ENCODE results near the gene SLC30A2.

SLC30A2 gene

DNA sequence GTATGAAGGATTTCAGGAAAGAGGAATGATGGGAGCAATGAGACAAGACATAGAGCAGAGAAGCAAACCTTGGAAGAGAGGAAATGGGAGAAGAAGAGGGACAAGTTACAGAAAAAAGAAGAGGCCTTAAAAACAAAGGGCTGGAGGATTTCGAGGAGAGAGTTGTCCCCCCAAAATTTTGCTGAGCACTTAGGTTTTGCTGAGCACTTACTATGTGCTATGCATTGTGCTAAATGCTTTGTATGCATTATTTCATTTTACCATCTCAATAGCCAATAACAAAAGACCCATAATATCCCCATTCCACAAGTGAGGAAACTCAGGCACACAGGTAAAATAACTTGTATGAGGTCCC is 24.0 kb upstream of the SLC30A2 start:
- no peak for DNase-seq (ENCODE audit: low spot score)

GRCh38 chr1:26067432-26067911 is 21.6 kb upstream of the SLC30A2 start, which contains the start of gene TRIM63:
TRIM63 (minus strand) TSS chr1:26067630; CDS start chr1:26067494, 136 bp downstream.
- DNase-seq (ENCODE audit: low spot score): no peak

DNA sequence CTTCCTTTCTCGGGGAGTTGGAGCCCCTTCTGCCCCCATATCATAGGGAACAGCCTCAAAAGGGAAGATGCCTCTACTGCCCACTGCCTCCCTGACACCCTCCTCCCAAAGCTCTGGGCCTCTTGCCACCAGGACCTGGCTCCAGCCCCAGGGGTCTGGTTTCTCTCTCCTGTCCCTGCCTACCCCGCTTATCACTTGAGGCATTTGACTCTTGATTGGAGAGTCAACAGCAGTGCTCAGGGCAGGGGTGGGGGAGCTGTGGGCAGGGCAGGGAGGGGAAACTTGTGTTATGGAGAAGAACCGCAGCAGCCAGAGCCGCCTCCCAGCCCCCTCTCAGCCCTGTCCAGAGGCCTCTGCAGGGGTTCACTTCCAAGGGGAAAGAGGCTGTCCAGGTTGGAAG is 20.9 kb upstream of the SLC30A2 start:
- DNase-seq (ENCODE audit: low spot score): peak; percentile 47

DNA sequence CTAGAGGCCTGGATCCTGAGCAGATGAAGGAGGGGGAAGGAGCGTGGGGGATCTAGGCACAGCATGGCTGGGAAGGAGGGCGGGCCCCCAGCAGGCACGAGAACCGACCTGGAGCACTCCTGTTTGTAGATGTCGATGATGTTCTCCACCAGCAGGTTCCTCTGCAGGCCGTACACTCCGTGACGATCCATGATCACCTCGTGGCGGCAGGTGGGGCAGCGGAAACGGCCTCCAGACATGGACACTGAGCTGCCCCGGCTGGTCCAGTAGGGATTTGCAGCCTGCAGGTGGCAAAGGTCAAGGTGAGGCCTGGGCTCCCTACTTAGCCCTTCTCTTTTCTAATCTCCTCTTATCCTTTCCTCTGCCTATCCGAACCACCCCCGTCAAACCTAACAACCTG is 20.2 kb upstream of the SLC30A2 start:
- DNase-seq (ENCODE audit: low spot score): no peak

DNA sequence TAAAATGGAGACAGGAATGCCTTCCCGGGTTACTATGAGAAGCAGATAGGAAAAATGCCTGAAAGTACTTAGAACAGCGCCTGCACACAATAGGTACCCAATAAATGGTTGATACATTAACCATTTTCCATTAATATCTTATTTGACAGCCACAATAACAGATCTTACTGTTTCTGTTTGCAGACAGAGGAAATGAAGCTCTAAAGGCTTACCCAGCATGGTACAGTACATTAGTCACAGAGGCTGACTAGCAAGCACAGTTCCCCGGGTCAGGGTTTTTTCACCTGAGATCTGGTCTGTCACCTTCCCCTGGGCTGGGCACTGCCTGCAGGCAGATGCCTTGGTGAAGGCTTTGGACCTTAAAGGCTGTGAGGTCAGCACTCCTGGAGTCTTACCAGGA is 18.6 kb upstream of the SLC30A2 start:
- DNase-seq (ENCODE audit: low spot score): no peak

- DNase-seq (ENCODE audit: low spot score): no peak
Observed at GRCh38 chr1:26060832-26061574, 15.1 kb upstream of the SLC30A2 start.

DNA sequence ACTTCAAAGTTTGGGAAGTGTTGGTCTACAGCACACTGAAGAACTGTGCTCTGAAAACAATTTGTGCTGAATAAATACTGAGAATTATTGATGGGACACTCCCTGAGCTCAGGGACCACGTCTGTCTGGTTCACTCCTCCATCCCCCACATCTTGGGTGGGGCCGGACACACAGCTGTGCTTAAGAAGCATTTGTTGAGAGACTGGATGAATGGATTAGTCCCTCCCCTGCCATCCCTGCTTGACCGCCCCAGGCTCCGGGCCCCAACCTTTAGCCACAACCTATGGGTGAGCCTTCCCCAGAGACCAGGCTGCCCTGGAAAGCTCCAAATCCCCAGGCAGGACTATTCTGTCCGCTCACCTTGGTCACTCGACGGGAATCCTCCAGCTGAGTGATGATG is 14.0 kb upstream of the SLC30A2 start:
- no peak for DNase-seq (ENCODE audit: low spot score)

GRCh38 chr1:26058052-26058595 is 12.2 kb upstream of the SLC30A2 start:
- no peak for DNase-seq (ENCODE audit: low spot score)

GRCh38 chr1:26057189-26057588 is 11.3 kb upstream of the SLC30A2 start:
- DNase-seq (ENCODE audit: low spot score): no peak

GRCh38 chr1:26055041-26055440 is 9.1 kb upstream of the SLC30A2 start:
- DNase-seq (ENCODE audit: low spot score): no peak

DNA sequence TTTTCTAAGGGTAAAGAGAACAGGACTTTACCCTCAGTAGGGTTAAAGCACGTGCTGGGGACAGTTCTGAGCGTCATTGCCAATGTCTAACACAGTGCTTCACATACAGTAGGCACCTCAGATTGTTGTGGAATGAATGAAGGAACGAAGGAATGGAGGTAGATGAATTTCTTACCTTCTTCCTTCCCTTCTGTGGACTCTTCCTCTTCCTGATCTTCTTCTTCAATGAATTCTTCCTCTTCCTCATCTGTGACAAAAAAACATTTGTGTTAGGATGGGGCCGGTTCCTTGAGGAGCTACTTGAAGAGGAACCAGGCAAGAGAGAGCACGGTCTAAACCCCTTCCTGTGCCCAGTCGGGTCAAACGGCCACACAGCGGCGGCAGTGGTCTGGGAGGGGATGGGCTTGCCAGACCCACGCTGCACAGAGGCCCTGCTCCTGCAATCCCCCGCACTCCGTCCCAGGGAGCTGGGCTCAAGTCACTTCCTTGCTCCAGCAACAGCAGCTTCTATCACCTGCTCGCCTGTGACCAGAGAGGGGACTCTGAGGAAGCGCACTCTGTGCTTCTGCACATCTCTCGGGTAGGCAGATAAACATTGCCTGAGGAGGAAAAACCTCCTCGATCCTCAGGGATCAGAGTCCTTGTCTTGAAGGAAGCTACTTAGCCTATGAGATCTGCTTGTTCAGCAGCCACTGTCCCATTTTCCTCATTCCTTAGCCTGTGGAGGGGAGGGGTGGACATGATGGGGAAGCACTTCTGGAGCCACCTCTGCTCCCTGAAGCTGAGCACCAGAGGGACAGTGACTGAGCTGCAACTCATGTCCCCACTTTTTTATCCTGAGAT is 8.0 kb upstream of the SLC30A2 start:
- no peak for DNase-seq (ENCODE audit: low spot score)

GRCh38 chr1:26050248-26050640 is 4.3 kb upstream of the SLC30A2 start:
- no peak for DNase-seq (ENCODE audit: low spot score)

GRCh38 chr1:26049531-26050247 is 3.8 kb upstream of the SLC30A2 start:
- DNase-seq (ENCODE audit: low spot score): no peak

DNA sequence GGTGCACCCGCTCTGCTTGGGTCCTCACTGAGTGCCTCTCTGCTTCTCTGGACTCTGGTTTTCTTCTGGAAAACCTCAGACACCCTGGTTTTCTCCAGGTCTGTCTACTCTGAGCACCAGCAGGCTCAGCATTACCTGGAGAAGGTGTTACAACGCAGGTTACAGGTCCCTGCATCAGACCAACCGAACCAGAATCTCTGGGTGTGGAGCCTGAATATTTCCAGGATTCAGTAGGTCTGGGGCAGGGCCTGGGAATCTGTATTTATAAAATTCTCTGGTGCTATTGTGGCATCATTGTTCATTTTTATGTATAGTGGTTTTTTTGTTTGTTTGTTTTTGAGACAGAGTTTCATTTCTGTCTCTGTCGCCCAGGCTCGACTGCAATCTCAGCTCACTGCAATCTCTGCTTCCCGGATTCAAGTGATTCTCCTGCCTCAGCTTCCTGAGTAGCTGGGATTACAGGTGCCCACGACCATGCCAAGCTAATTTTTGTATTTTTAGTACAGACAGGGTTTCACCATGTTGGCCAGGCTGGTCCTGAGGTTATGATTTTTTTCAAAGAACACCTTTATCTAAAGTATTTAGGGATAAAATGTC is 1.5 kb upstream of the SLC30A2 start:
- DNase-seq (ENCODE audit: low spot score): no peak

DNA sequence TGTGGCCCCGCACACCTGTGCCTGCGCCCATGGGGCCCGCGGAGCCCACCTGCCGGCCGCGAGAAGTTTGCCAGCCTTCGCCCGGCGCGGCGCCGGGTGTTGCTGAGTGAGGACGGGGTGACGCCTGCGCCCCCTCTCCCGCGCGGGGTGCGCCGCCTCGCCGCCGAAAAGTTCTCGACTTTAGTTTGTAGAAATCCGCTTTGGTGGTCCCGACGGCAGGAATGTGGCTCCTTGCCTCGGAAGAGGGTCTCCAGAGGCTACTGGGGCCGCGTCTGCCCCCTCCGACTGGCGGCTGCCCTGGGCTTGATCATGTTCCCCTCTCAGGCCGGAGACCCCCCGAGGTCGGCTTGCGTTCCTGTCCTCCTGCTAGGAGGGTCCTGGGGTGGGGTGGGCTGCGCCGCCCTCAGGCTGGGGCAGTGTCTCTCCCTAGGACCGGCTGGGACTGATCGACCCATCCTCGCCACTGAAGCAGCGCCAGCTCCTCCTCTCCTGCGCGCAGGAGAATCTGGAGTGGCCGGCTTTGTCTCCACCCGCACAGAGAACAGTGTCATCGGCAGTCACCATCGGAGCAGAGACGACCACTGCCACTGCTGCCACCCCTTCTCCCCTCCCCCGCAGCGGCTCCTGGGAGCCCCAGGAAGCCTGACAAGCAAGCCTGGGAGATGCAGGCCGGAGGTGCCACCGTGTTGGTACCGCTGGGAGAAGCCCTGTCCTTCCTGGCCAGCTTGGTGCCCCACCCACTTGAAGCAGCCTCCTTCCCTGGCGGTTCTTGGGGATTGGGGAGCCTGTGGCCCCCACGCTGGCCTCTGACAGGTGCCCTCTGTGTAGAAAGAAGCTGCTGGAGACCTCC is 553 bp upstream of the SLC30A2 start:
- no peak for DNase-seq (ENCODE audit: low spot score)

DNA sequence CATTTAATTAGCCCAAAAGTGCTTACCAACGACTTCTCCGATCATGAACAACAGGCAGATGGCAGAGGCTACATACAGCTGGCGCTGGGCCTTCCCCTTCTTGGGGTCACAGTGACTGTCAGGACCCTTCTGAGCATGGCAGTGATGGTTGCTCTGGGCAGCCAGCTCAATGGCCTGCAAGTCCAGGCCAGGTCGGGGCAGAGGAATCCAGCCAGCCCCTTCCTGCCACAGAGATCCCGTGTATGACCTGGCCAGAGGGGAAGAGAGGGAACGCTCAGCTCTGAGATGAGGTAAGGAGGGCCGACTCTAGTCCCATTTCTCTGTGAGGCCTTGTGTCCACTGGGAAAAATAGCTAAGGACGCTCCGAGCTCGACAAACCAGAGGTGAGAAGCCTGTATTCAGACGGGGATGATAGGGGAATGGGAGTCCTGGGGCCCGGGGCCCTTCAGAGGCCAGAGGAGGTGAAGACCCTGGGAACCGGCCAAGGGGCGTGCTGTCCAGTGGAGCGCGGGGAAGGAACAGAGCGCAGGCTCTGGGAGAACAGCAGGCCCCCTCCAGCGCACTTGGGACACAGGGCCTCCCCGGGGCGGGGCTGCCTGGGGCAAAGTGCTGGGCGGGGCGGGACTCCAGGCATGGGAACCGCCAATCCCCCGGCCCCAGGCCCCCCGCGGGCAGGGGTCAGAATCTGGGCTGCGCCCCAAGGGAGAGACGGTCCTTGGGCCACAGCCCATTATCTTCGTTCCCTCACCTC is 772 bp downstream of the SLC30A2 start:
- peak; percentile 67 for DNase-seq (ENCODE audit: low spot score)

GRCh38 chr1:26044414-26044813 is 1.5 kb downstream of the SLC30A2 start:
- DNase-seq (ENCODE audit: low spot score): no peak

DNA sequence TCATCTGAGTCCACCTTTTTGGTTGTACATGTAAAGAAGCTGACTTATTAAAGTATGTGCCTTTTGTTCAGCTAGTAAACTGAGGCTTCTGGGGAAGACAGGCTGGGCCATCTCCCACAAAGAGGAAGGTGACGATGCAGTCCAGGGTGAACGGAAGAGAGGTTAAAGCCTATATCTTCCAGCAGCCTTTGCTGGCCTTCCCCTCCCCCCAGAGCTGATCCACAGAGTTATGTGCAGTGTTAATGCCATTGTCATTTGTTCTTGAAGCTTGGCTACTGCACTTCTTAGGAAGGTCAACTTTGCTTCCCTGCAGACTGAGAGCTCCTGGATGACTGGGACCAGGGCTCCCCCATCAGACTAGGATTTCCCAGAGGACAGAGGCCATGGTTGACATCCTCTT is 2.2 kb downstream of the SLC30A2 start:
- DNase-seq (ENCODE audit: low spot score): no peak

DNA sequence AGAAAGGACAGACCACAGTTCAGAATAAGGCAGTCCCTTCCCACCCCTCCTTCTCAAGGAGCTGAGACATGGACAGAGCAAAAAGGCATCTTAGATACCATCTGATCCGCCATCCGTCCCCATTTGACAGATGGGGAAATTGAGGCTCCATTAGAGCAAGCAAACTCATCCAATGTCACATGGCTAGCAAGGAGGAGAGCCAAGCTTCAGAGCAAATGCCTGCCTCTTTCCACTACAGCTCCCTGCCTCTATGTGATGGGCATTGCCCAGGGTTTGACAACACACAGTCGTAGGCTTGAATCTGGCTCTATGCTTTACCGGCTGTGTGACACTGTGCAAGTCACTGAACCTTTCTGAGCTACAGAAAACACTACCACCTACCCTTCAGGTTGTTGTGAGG is 3.9 kb downstream of the SLC30A2 start:
- DNase-seq (ENCODE audit: low spot score): no peak

- no peak for DNase-seq (ENCODE audit: low spot score)
Observed at GRCh38 chr1:26041401-26041800, 4.5 kb downstream of the SLC30A2 start.
